H1 (cell line): Measurements from ENCODE around the gene AGBL4. TPM values are rescaled to one million over a fixed set of nuclear protein-coding genes. Genes with fewer than 3 reads are reported as not detected.

Experiments
- CTCF ChIA-PET: fragments of 300-600 bp; sonication (Branson Sonifier 250); formaldehyde crosslinking; loops from one replicate; lab custom pipeline; 2021; ENCODE audit not compliant: partially characterized antibody; lab: Charles Lee
- POLR2A ChIA-PET: fragments of 300-600 bp; sonication (Branson Sonifier 250); formaldehyde crosslinking; loops from one replicate; lab custom pipeline; 2021; ENCODE audit warnings: inconsistent platforms; ENCODE audit not compliant: partially characterized antibody; lab: Charles Lee
- DNase-seq, 2 experiments: peaks; one replicate each; pipeline versions ENCODE4 v3.0.0 to v3.0.0-alpha.2; 2010 to 2022; ENCODE audit warnings: low spot score in 2 of 2, low read depth in 1 of 2, mixed read lengths in 1 of 2
- FAIRE-seq: peaks from 2 replicates; lab custom pipeline; 2011; peaks lifted over from hg19 to GRCh38; lab: Jason Lieb, UNC
- H2AFZ ChIP-seq: 2 replicates; pipeline ENCODE4 v1.8.1; 2012; ENCODE audit warnings: low read length, inconsistent platforms
- H2AK5ac ChIP-seq: 2 replicates; pipeline ENCODE4 v1.6.1; 2013; ENCODE audit warnings: low read depth, low read length
- H2BK120ac ChIP-seq: replicated peaks from 2 replicates; pipeline ENCODE3; 2013; ENCODE audit warnings: low read depth, low read length, inconsistent platforms
- H2BK12ac ChIP-seq: 2 replicates; pipeline ENCODE4 v1.6.1; 2013; ENCODE audit warnings: low read depth, low read length
- H2BK15ac ChIP-seq: 2 replicates; pipeline ENCODE4 v1.6.1; 2013; ENCODE audit warnings: low read length
- H2BK20ac ChIP-seq: 2 replicates; pipeline ENCODE4 v1.6.1; 2013; ENCODE audit warnings: low read length
- H2BK5ac ChIP-seq: 2 replicates; pipeline ENCODE4 v1.6.1; 2013; ENCODE audit warnings: low read depth, low read length
- H3K14ac ChIP-seq: 2 replicates; pipeline ENCODE4 v1.6.1; 2013; ENCODE audit warnings: inconsistent platforms; ENCODE audit not compliant: insufficient read length
- H3K18ac ChIP-seq: 2 replicates; pipeline ENCODE4 v1.6.1; 2013; ENCODE audit warnings: low read length; ENCODE audit errors: extremely low read depth
- H3K23ac ChIP-seq: 2 replicates; pipeline ENCODE4 v1.6.1; 2013; ENCODE audit warnings: inconsistent platforms; ENCODE audit not compliant: insufficient read length
- H3K23me2 ChIP-seq: 2 replicates; pipeline ENCODE4 v1.6.1; 2013; ENCODE audit warnings: low read depth, low read length
- H3K27ac ChIP-seq: 2 replicates; pipeline ENCODE4 v1.6.1; 2011; ENCODE audit warnings: low read depth, low read length, inconsistent platforms
- H3K27me3 ChIP-seq, 4 experiments: replicated peaks in 1 of 4; 1 replicate in 1 of 4; 2 replicates in 3 of 4; pipeline versions ENCODE4 v1.6.1 to v1.8.1; 2011 to 2013; ENCODE audit warnings: low read length in 3 of 4, mild to moderate bottlenecking in 3 of 4, inconsistent platforms in 2 of 4, mixed read lengths in 2 of 4, moderate library complexity in 1 of 4; ENCODE audit not compliant: control insufficient read depth in 3 of 4, insufficient read depth in 3 of 4; ENCODE audit errors: extremely low read depth in 1 of 4
- H3K36me3 ChIP-seq, 4 experiments: 2 replicates each; pipeline versions ENCODE4 v1.6.1 to v1.8.1; 2011 to 2013; ENCODE audit warnings: mild to moderate bottlenecking in 4 of 4, low read length in 3 of 4, moderate library complexity in 2 of 4, control low read depth in 1 of 4, inconsistent platforms in 1 of 4; ENCODE audit not compliant: insufficient read depth in 4 of 4, control insufficient read depth in 2 of 4
- H3K4ac ChIP-seq: replicated peaks from 2 replicates; pipeline ENCODE3; 2013; ENCODE audit warnings: low read length, low read depth, mixed read lengths, inconsistent platforms; ENCODE audit not compliant: insufficient read length
- H3K4me1 ChIP-seq, 4 experiments: replicated peaks in 1 of 4; 1 replicate in 1 of 4; 2 replicates in 3 of 4; pipeline versions ENCODE4 v1.6.1 to v1.8.1; 2011 to 2013; ENCODE audit warnings: low read length in 3 of 4, inconsistent platforms in 2 of 4, mixed read lengths in 1 of 4; ENCODE audit not compliant: insufficient read depth in 4 of 4, control insufficient read depth in 3 of 4
- H3K4me2 ChIP-seq, 2 experiments: 2 replicates each; pipeline versions ENCODE4 v1.6.1 to v1.8.1; 2011 to 2013; ENCODE audit warnings: low read depth in 2 of 2, low read length in 2 of 2, control low read depth in 1 of 2, inconsistent platforms in 1 of 2, mild to moderate bottlenecking in 1 of 2; ENCODE audit not compliant: insufficient read depth in 1 of 2
- H3K4me3 ChIP-seq, 4 experiments: fragments of 200-600, 300-600 bp in 1 of 4; sonication (generic), shearing (Covaris generic), sonication (Bioruptor Twin) in 1 of 4; 2 replicates each; pipeline versions ENCODE4 v1.5.1 to v1.8.1; 2011 to 2016; ENCODE audit warnings: low read length in 4 of 4, low read depth in 3 of 4, control low read depth in 2 of 4, inconsistent platforms in 2 of 4, mild to moderate bottlenecking in 2 of 4, mixed read lengths in 1 of 4, moderate library complexity in 1 of 4; ENCODE audit not compliant: insufficient read depth in 2 of 4; ENCODE audit errors: extremely low read depth in 1 of 4
- H3K56ac ChIP-seq: replicated peaks from 2 replicates; pipeline ENCODE3; 2013; ENCODE audit warnings: low read depth, mild to moderate bottlenecking, mixed read lengths, low read length, inconsistent platforms; ENCODE audit not compliant: insufficient read length
- H3K79me1 ChIP-seq: 2 replicates; pipeline ENCODE4 v1.6.1; 2013; ENCODE audit warnings: low read depth, low read length, control low read depth
- H3K79me2 ChIP-seq, 2 experiments: 2 replicates each; pipeline versions ENCODE4 v1.6.1 to v1.8.1; 2012 to 2013; ENCODE audit warnings: low read length in 2 of 2, mild to moderate bottlenecking in 2 of 2, inconsistent platforms in 1 of 2; ENCODE audit not compliant: insufficient read depth in 2 of 2, control insufficient read depth in 1 of 2
- H3K9ac ChIP-seq, 4 experiments: replicated peaks in 1 of 4; 1 replicate in 1 of 4; 2 replicates in 3 of 4; pipeline versions ENCODE4 v1.6.1 to v1.8.1; 2011 to 2013; ENCODE audit warnings: low read depth in 3 of 4, low read length in 3 of 4, control low read depth in 2 of 4, mild to moderate bottlenecking in 2 of 4, moderate library complexity in 2 of 4, inconsistent platforms in 1 of 4; ENCODE audit errors: extremely low read depth in 1 of 4
- H3K9me3 ChIP-seq, 2 experiments: 2 replicates each; pipeline versions ENCODE4 v1.6.1 to v1.8.1; 2012 to 2013; ENCODE audit warnings: mild to moderate bottlenecking in 2 of 2, moderate library complexity in 2 of 2, control low read depth in 1 of 2, inconsistent platforms in 1 of 2, low read depth in 1 of 2, low read length in 1 of 2, mixed read lengths in 1 of 2; ENCODE audit not compliant: insufficient read depth in 2 of 2
- H4K20me1 ChIP-seq, 2 experiments: replicated peaks in 1 of 2; 2 replicates each; pipeline versions ENCODE3 to v1.8.1; 2011 to 2013; ENCODE audit warnings: inconsistent platforms in 2 of 2, low read length in 2 of 2, mild to moderate bottlenecking in 1 of 2; ENCODE audit not compliant: insufficient read depth in 2 of 2, control insufficient read depth in 1 of 2
- H4K5ac ChIP-seq: 2 replicates; pipeline ENCODE4 v1.6.1; 2013; ENCODE audit warnings: low read length, low read depth, mixed read lengths, inconsistent platforms; ENCODE audit not compliant: insufficient read length
- H4K8ac ChIP-seq: 2 replicates; pipeline ENCODE4 v1.8.0; 2013; ENCODE audit warnings: mild to moderate bottlenecking, moderate library complexity, low read length, inconsistent platforms; ENCODE audit not compliant: insufficient read depth; ENCODE audit errors: extremely low read depth
- H4K91ac ChIP-seq: replicated peaks from 2 replicates; pipeline ENCODE3; 2013; ENCODE audit warnings: low read length, mixed read lengths, inconsistent platforms; ENCODE audit not compliant: insufficient read length
- CREB1 ChIP-seq: IDR thresholded peaks from 2 replicates; pipeline ENCODE4 v1.6.1; 2012; ENCODE audit warnings: inconsistent platforms
- CTBP2 ChIP-seq: IDR thresholded peaks from 2 replicates; pipeline ENCODE4 v1.7.0; 2011; ENCODE audit warnings: borderline replicate concordance, mild to moderate bottlenecking, moderate library complexity, mixed read lengths, low read length; ENCODE audit not compliant: insufficient read depth, insufficient read length
- GTF2F1 ChIP-seq: IDR thresholded peaks from 2 replicates; pipeline ENCODE4 v1.6.1; 2012; ENCODE audit warnings: low read depth, low read length, improper control_type of control experiment, borderline replicate concordance
- HDAC6 ChIP-seq: IDR thresholded peaks from one replicate; pipeline ENCODE4 v1.7.1; 2012; ENCODE audit warnings: low read depth, mild to moderate bottlenecking, inconsistent platforms, low read length, moderate library complexity
- KDM1A ChIP-seq: fragments of 200-600, 300-600 bp; sonication (generic); IDR thresholded peaks from 2 replicates; pipeline ENCODE4 v1.7.1; 2016; ENCODE audit warnings: mild to moderate bottlenecking, low read length, borderline replicate concordance
- RNF2 ChIP-seq: fragments of 200-900, 300-1000 bp; sonication (generic); IDR thresholded peaks from 2 replicates; pipeline ENCODE4 v1.7.1; 2016; ENCODE audit warnings: borderline replicate concordance, low read depth, mild to moderate bottlenecking, antibody characterized with exemption, low read length; ENCODE audit not compliant: poor library complexity, severe bottlenecking; ENCODE audit errors: missing control alignments
- SP4 ChIP-seq: IDR thresholded peaks from 2 replicates; pipeline ENCODE4 v1.6.1; 2012; ENCODE audit warnings: low read length, inconsistent platforms
- USF2 ChIP-seq: IDR thresholded peaks from 2 replicates; pipeline ENCODE4 v1.6.1; 2011; ENCODE audit warnings: low read length, improper control_type of control experiment
- polyA plus RNA-seq, 7 experiments: library from polyadenylated mRNA; depleted of rRNA in 3 of 7; stranded (reverse) in 5 of 7; unstranded in 2 of 7; fragments of >200 nt in 5 of 7; fragments of 200-250 nt in 2 of 7; gene quantifications; 1 replicate in 5 of 7; 2 replicates in 1 of 7; 4 replicates in 1 of 7; pipeline versions ENCODE4 v1.2.1 to v1.2.3, GENCODE V29; 2011 to 2013; ENCODE audit warnings: missing spikeins in 2 of 7, mixed read lengths in 2 of 7
- total RNA-seq: library from RNA; stranded (reverse); fragmentation: NEBNext Ultra II Directional; extraction: Animal tissue kit (Norgen Biotek cat#: 25700); gene quantifications from 2 replicates; pipeline ENCODE4 v1.2.1, GENCODE V29; 2021

AGBL4 gene
- total and polyA plus RNA-seq, 2 of the 8 experiments (the other 6 are each of a cell fraction or from before 2014, with no cell fraction given): 0.41 to 0.45 TPM

- POLR2A ChIA-PET: no interaction called here
- no peaks in the 10 kb centered on the region for H4K20me1 ChIP-seq
- no peaks in the 10 kb centered on the region for H3K23me2 ChIP-seq
- no peak overlapping the region for H3K4me3 ChIP-seq
- no peak overlapping the region for H3K4me2 ChIP-seq
- H4K5ac ChIP-seq: no peak overlapping the region
- no peak overlapping the region for H4K91ac ChIP-seq
- FAIRE-seq (no peak), DNase-seq (no peak)
- no peaks in the 10 kb centered on the region for H3K36me3 ChIP-seq
- no peak overlapping the region for H3K14ac ChIP-seq
- H3K9me3 ChIP-seq: peaks cover 32 to 41% of the 10 kb centered on the region in 2 experiments
- H2AFZ ChIP-seq: no peak overlapping the region
- no peak overlapping the region for H3K9ac ChIP-seq
- H3K56ac ChIP-seq: no peak overlapping the region
- no peak overlapping the region for H4K8ac ChIP-seq
- H2AK5ac ChIP-seq: no peak overlapping the region
- no peaks in the 10 kb centered on the region for H3K79me2 ChIP-seq
- no peak overlapping the region for H3K4ac ChIP-seq
- CTCF ChIA-PET: no interaction called here
- H3K4me1 ChIP-seq: no peaks in the 10 kb centered on the region
- H2BK5ac ChIP-seq: no peak overlapping the region
- no peaks in the 10 kb centered on the region for H3K27me3 ChIP-seq
- H2BK15ac ChIP-seq: no peak overlapping the region
- H3K79me1 ChIP-seq: no peaks in the 10 kb centered on the region
- H3K27ac ChIP-seq: no peak overlapping the region
- no peak overlapping the region for H2BK120ac ChIP-seq
- H2BK20ac ChIP-seq: no peak overlapping the region
- TF ChIP-seq USF2: no peak
- no peak for TF ChIP-seq CREB1
- TF ChIP-seq CTBP2: no peak
- TF ChIP-seq KDM1A: no peak
- TF ChIP-seq RNF2: no peak
- TF ChIP-seq SP4: no peak
- TF ChIP-seq GTF2F1: no peak
- no peak for TF ChIP-seq HDAC6
- no peak overlapping the region for H2BK12ac ChIP-seq
- H3K23ac ChIP-seq: no peak overlapping the region
- H3K18ac ChIP-seq: no peak overlapping the region
Observed at GRCh38 chr1:49597436-49597835, 426.3 kb downstream of the AGBL4 start.
